HG02642 (cell line): ENCODE data around the gene NELFB.

Source experiments
- ATAC-seq: cut with Tn5 transposase; IDR thresholded peaks from one replicate; pipeline ENCODE4 v1.9.1; 2021; ENCODE audit warnings: mild to moderate bottlenecking; ENCODE audit not compliant: unreplicated experiment, poor library complexity

The NELFB gene

DNA sequence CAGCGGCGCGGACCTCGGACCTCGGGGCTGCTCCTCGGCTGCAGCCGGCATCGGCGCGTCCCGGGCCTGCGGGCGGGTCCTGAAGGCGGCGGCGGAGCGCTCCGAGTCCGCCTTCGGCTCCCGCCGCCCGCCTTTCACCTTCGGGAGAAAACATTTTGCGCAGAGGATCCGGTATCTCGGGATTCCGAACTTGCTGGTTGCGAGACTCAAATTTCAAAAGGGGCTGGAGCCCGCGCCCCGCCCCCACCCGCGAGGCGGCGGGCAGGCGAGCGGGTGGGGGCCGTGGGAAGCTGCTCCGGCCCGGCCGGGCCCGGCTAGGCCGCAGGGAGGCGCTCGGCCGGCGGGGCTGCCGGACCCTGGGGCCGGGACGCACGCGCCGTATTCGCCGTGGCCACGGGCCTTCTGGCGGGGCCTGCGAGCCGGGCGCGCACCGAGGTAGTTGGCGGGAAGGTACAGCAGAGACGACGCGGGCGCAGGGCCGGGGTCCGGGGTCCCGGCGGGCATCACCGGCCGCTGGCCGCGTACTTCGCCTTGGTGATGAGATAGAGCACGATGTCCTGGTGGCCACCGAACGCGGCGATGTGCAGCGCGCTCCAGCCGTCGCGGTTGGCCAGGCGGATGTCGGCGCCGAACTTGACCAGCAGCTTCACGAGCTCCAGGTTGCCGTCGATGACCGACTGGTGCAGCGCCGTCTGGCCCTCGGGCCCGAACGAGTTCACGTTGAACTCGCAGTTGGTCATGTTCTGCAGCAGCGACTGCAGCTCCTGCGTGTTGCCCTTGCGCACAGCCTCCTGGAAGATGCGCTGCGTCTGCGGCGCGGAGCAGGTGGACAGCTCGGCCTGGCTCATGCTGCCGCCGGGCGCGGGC is 46.2 kb downstream of the NELFB start:
- ATAC-seq: peak; percentile 8

DNA sequence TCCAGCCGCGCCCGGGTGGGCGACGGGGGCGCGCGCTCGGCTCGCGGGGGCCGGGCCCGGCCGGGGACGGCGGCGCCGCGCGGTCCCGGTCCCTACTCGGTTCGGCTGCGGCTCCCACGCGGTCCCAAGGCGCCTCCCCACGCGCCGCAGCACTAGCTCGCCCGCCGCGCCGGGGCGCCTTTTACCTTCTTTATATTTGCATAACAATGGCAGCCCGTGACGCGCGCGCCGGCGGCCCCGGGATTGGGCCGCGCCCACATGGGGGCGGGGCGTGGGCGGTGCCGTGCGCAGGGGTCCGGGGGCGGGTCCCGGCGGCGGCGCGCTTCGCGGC is 47.0 kb downstream of the NELFB start, which contains the start of gene NRARP:
NRARP (minus strand) TSS at position 154 of the 331 bp plus-strand sequence. CDS start 343 bp downstream, outside the sequence.
- ATAC-seq: peak; percentile 75

DNA sequence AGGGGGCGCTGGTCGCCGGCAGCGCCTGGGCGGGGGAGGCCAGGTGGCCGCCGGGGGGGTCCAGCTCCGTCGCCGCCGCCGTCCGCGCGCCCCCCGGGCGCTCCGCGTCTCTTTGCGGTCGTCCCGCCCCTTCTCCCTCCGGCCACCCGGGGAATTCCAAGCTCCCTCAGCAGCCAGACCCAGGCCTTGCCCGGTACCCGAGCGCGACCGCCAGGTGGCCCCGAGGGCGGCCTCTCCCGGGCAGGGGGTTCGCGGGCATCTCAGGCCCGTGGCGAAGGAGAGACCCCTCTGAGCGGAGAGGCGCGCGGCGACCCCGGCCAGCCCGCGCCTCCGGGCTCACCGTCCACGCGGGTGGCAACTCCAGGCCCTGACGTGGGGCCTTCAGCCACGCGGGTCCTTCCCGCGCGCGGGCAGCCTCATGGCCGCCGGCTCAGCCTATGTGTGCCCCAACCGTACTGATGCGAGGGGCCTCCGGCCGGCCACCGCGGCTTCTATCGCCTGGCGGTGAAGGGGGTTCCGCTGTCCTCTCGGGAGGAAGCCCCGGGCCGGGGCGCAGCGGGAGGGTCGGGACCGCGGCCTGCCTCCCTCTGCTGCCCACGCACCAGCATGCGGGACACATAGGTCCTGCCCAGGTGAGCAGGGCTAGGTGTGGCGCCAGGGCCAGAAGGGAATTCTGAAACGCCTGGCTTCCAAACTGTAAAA is 47.5 kb downstream of the NELFB start:
- ATAC-seq: peak; percentile 38

DNA sequence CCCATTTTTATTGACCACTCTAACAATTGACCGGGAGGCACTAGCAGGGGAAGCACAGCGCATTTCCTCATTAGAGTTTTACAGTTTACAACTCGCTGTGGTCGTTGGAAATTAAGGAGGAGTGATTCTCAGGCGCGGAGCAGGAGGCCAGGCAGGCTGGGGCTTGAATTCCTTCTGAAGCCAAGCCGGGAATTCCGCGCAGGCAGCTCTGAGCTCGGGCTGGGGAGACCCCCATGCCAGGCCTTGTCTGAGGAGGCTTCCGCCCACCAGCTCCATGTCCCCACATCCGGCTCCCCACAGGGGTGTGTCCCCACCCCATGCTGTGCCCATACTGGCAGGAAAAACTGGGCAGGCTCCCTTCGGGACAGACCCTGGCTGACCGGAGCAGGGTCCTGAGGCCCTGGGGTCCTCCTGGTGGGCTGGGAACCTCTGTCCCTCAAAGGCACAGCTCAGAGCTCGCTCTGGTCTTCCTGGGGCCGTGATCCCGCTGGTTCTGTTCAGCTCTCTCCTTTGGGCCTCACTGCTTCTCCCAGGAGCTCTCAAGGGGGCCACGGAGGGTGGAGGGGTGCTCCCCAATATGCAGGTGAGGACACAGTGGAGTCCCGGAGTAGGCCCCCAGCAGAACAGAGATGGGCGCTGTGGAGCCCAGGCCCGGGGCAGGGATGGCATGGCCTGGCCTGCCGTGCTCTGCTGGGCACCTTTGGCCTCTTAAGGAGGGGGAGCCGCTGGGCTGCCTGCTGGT is 48.2 kb downstream of the NELFB start:
- no peak for ATAC-seq

DNA sequence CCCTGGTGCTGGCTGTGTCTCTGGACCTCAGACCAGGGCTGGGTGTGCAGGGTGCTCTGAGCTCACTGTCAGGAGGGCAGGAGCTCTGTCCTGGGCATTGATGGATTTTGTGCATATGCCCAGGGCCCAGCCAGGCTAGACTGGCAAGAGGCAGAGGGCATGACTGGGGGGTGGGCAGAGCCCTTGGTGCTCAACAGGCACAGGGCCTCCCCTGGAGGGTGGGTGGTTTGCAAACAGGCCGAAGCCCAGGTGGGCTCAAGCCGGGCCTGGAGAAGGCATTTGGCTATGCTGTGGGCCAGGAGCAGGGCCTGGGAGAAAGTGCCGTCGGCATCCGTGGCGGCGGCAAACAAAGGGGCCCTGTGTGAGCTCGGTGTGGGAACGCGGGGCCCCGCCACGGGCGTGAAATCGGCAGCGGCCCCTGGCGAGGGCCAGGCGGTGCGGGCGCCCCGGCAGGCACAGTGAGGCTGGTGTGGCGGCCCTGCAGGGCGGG is 48.8 kb downstream of the NELFB start:
- no peak for ATAC-seq

DNA sequence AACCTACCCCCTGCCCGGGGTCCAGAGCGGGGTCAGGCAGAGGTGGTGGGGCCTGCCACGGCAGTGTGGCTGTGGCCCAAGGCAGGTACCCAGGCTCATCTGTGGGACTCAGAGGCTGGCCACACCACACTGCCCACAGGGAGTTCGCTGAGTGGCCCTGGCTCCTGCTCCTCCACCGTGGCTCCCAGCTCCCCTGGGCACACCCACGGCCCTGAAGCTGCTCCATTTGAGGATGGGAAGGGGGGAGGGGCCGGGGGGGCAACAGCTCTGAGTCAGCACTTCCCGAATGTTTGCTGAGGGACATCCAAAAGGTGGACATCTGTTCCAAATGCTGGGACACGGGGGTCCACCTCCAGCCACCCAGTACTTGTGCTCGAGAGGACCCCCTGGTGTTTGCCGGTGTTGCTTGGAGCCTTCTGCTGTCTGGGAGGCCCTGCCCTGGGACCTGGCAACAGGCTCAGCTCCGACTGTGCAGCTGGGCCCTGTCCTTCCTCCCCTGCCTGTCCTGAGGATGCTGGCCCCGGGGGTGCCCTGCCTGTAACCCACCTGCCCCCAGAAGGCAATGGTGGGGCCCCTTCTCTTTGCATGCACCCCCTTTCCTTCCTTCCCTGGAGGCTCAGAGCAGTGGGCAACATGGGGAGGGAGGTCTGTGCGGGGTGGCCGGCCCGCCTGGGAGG is 49.4 kb downstream of the NELFB start:
- no peak for ATAC-seq

DNA sequence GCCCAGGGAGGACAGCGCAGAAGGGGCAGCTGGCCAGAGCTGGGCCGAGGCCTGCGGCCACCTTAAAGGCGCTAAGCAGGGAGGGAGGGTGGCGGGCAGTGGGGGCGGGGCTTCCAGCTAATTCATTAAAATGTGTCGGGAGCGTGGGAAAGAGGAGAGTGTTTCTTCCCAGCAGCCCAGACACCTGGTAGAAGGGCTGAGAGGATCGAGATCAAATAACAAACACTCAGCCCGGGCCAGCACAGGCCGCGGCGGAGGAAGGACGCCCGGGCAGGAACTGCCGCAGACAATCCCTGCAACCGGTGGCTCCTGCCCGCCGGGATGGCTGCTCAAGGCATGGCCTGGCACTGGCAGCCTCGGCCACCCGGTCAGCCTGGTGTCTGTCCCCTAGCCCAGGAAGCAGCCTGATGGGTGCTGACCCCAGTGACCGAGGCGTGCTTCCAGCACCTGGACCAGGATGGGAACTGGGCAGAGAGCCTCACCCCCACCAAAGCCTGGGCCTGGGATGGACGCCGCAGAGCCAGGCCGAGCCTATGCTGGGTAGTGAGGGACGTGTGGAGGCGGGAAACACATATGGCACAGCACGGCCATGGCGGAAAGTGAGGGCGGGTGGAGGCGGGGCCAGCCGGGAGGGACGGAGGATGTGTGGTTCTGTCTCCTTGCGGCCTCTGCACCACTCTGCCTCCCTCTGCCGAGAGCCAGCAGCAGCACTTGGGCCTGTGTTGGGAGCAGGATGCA is 50.1 kb downstream of the NELFB start:
- ATAC-seq: no peak

DNA sequence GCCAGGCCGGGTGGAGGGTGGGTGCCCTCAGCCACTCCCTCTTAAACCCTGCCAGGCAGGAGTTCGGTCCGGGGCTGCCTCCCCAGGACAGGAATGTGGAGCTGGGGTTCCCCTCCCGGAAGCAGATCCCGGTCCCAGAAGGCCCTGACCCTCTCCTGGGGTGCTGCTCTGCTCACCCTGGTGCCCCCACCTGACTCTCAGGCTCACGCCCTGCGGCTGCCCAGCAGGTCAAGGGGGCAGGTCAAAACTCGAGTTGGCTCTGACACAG is 50.6 kb downstream of the NELFB start:
- ATAC-seq: no peak

DNA sequence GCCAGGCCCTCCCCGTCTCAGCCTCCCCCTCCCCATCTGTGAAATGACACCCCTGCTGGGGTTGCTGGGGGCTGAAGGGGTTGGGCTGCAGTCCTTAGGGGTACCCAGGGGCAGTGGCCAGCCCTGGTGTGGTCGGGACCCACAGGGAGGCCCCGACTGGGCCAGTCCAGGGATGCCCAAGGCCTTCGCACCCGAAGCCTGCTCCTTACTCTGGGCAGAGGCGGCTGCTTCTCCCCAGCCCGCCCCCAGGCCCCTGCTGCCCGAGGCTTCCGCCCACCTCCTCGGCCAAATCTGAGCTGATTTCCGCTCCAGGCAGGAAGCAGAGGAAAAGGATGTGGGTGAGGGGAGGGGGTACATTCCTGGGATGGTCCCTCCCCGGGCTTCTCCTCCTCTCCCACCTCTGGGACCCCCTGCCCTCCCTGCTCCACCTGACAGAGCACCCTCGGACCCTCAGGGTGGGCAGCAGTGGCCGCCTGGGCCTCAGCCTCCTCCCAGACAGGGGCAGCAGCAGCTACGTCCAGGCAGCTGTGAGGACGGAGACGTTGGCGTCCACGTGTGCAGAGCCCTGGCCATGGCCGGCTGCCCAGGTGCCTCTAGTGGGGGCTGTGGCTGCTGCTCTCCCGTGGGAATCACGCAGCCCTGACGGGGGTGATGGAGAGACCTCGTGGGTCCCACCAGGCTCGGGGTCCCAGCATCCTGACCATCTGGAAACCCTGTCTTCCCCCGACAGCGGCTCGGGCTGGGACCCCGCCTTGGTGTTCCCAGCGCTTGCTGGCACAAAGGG is 51.1 kb downstream of the NELFB start:
- ATAC-seq: no peak

DNA sequence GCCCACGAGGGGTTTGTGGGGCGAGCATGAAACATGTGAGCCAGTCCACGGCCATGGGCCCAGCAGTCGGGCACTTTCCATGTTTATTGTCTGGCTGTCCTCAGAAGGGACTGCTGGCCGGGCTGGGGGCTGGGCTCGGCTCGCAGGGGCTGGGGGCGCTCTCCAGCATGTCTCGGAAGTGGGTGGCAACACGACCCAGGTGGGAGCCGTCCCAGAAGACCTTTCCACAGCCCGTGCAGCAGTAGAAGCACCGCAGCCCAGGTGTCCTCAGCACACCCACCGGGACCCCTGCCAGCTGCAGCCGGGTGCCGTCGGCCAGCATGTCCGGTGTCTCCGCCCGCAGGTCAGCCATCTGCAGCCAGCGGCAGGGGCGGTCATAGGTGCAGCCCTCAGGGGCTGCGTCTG is 51.7 kb downstream of the NELFB start:
- ATAC-seq: no peak

DNA sequence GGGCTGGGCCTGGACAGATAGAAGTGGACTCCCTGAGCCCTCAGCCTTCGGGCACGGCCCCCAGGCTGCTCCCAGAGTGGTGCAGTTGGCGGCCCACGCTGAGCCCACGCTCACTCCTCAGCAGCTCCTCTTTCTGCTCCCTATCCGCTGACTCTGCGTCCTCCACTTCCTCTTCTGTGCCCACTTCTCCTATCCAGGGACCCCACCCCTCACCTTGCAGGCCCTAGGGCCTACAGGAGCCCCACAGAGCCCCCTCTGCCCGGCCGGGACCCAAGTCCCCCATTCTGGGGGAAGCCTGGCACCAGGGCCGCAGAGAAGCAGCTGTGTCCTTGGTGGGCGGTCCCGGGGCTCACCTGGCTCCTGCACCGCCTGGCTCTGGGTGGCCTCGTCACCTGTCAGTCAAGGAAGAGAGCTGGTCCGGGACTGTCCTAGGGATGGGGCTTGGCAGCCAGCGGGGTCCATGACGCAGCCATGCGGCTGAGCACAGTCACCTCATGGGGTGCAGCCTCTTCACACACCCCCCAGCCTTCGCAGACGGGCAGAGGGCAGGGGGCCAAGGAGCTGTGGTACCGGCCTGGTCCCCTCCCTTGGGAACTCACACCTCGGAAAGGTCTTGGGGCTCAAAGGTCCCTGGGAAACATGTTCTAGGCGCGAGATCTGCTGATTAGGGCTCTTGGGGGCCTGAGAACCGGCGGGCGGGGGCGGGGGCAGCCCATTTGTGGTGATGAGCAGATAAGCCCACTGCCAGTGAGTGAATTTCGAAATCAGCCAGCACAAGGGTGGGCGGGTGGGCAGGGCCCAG is 52.3 kb downstream of the NELFB start:
- ATAC-seq: no peak

DNA sequence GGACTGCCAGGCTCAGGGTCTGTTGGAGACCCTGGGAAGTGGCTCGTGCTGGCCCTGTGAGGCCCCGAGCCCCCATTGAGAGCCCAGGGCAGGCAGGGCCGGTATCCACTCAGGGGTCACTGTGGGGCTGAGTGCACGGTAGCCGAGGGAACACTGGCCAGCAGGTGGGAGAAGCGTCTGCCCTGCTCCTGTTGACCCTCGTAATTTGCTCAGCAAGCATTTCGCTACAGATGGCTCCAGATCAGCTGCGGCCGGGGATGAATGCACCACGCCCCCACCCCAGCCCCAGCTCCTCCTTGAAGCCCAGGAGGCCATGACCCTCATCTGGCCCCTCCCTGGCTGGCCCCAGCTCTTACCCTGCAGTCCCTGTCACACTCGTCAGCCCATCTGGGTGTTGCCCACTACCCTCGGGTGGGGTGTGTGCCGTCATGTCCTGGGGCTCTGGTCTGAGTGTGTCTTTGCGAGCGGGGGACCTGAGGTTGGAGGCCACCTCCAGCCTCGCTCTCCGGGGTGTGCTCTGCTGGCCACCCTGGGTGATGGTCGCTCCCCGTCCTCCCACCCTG is 53.0 kb downstream of the NELFB start:
- no peak for ATAC-seq

DNA sequence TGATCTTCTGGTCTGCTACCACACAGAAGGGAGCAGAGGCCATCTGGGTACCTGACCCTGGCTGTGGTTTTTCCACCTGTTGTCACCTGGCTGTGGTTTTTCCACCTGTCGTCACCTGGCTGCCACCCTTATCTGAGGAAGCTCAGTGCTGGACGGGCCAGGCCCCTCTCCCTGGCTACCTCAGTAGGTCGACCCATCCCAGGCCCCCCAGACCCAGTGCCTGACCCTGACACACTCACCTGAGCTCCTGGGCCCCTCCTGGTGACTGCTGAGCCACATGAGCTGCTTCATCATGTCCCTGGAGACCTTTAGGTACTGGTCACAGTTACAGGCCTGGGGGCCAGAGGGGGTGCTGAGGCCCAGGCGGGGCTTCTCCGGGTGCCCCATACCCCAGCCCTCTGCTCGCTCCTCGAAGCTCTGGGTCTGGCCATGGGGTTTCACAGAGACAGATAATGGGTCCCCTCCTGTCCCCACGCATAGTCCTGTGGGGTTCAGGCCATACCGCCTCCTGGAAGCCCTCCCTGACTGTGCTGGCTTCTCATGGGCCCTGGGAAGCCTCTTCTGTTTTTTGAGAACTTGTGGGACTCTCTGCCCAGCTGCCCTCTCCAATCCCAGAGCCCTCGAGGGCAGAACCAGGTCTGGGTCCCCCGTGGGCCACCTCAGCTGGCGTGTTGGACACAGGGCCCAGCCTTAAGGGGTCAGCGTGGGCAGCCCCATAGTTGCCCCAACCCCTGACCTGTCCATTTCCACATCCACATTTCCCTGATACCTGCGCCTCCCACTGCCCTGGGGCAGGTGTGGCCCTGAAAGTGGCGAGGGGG is 54.5 kb downstream of the NELFB start:
- no peak for ATAC-seq

DNA sequence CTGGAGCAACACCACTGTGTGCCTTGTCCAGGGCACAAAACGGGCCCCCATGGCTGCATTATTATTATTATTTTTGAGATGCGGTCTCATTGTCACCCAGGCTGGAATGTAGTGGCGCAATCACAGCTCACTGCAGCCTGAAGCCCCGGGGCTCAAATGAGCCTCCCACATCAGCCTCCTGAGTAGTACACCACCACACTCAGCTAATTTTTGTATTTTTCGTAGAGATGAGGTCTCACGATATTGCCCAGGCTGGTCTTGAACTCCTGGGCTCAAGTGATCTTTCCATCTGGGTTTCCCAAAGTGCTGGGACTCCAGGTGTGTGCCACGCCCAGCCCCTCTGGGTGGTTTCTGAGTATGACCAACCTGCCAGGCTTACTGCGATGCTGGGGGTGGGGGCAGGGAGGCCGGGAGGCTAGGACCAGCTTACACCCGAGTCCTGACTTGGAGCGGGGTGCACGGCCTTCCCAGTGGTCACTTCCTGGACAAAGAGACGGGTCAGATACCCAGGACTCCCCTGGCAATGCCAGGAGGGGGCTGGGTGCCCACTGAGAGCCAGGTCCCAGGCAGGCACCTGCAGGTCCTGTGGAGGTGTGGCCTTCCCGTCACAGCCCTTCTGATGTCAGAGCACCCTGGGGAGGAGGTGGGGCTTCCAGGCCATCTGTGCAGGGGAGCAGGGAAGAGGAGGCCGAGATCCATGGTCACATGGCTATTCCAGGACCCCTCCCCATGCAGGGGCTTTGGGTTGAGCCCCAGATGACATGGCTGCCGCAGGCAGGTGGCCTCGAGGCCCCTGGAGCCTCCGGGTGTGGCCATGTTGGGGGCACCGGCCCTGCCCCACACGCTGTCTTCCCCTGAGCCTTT is 55.3 kb downstream of the NELFB start:
- no peak for ATAC-seq

DNA sequence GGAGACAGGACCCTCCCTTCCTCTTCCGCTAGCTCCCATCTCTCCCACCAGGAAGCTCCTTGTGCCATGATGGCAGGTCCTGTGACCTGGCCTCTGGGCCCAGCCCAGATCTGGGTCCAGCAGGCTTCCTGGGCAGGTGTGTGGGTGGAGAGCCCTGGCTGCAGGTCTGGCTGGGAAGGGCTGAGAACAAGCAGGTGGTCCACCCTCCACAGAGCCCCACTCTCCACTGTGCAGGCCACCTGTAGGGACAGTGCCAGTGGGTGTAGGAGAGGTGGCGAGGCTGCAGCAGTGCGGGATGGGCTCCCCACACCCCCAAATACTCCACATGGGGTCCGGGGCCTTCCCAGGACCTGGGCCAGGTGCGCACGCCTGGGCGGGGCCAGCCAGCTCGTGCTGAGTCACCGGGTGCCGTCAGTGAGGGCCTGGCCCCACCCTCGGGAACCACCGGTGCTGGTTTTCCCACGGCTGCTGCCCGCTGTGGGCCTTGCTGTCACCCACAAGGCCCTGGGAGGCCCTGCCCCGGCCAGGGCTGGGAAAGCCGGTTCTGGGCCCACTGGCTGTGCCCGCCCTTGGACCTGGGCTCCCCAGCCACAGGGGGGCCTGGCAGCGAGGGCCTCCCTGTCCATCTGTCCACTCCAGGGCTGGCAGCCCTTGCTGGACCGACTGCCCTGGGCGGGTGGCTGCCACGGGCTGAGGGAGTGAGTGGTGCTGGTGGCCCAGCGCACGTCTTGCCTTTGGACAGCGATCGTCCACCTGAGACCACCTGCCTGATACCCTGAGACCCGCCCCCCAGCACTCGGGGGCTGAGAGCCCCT is 56.3 kb downstream of the NELFB start:
- no peak for ATAC-seq
